Activated T-helper 1 cell treated with anti-CD3 and anti-CD28 coated beads, Interleukin-12 subunit alpha, Interleukin-12 subunit beta, Interleukin-2, Interleukin-4 antibody, amounts not matched to agents 30 ng/mL and 10 ng/mL and 1 ng/mL, durations not matched to agents 14 hours and 24 hours and 36 hours (primary cell): ENCODE data around the gene KRT24. TPM values are rescaled to one million over a fixed set of nuclear protein-coding genes. Genes with fewer than 3 reads are reported as not detected.
"Not testable (repeated sequence)": the region's sequence is repeated elsewhere in the genome, so short reads cannot be mapped to it uniquely, and the experiment has no call there.

Experiments
- DNase-seq: peaks from one replicate; pipeline ENCODE4 v3.0.0; 2021; ENCODE audit warnings: low spot score
- H3K27ac Mint-ChIP-seq: one replicate; pipeline ENCODE4 v1.8.0; 2021; ENCODE audit warnings: mild to moderate bottlenecking, mixed read lengths
- H3K27me3 Mint-ChIP-seq: one replicate; pipeline ENCODE4 v1.8.0; 2022; ENCODE audit warnings: mild to moderate bottlenecking, moderate library complexity, mixed read lengths; ENCODE audit not compliant: insufficient read depth
- H3K36me3 Mint-ChIP-seq: one replicate; pipeline ENCODE4 v1.8.0; 2021; ENCODE audit warnings: low read depth, mixed read lengths
- H3K4me1 Mint-ChIP-seq: one replicate; pipeline ENCODE4 v1.8.0; 2021; ENCODE audit warnings: low read depth, mixed read lengths
- H3K4me3 Mint-ChIP-seq: one replicate; pipeline ENCODE4 v1.8.0; 2021; ENCODE audit warnings: mild to moderate bottlenecking, moderate library complexity, mixed read lengths
- H3K9me3 Mint-ChIP-seq: one replicate; pipeline ENCODE4 v1.8.0; 2021; ENCODE audit warnings: mixed read lengths
- intact Hi-C: fragments of 100-400 bp; cut with micrococcal nuclease; formaldehyde crosslinking; loops from one replicate; pipeline ENCODE4 v1.15.1; 2024
- total RNA-seq: library from RNA; stranded (reverse); gene quantifications from 2 replicates; pipeline ENCODE4 v1.2.3, GENCODE V29; 2022

Gene KRT24
- not detected in 2 replicates for total RNA-seq

GRCh38 chr17:40703652-40704051, at the start of gene KRT24:
Gene KRT24 (minus strand): TSS chr17:40703752. CDS start chr17:40703693, 59 bp downstream.
- no peak for DNase-seq
- H3K36me3 Mint-ChIP-seq = no peaks in the 10 kb centered on the region
- H3K27me3 Mint-ChIP-seq = peaks cover 23% of the 10 kb centered on the region
- no peaks in the 10 kb centered on the region for H3K9me3 Mint-ChIP-seq
- intact Hi-C loops = no loop called here
- H3K4me1 Mint-ChIP-seq = no peaks in the 10 kb centered on the region
- H3K27ac Mint-ChIP-seq = peak within 1 kb of the TSS; percentile 27
- H3K4me3 Mint-ChIP-seq = no peak within 1 kb of the TSS

DNA sequence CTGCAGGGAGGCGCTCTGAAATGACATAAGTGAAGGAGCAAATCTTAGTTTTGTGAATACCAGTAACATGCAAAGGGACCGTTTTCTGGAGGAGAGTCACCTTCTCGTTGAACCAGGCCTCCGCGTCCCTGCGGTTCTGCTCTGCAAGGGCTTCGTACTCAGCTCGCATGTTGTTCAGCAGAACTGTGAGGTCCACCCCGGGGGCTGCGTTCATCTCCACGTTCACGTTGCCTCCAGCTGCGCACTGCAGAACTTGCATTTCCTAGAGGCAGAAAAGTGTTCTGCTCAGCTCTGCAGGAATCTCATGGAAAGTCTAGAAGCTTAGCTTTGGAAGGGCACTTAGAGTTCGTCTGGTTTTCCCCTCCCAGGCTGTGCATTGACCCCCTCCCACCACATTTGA, 47.5 kb upstream of the KRT24 start:
- Mint-ChIP-seq H3K4me1 (no peaks in the 10 kb centered on the region), H3K27ac (no peak overlapping the region), H3K4me3 (no peak overlapping the region), H3K9me3 (peaks cover 4% of the 10 kb centered on the region), H3K36me3 (no peaks in the 10 kb centered on the region), H3K27me3 (peaks cover 26% of the 10 kb centered on the region)
- intact Hi-C loops = no loop called here
- DNase-seq = no peak

- Mint-ChIP-seq H3K9me3 (peaks cover 4% of the 10 kb centered on the region), H3K36me3 (no peaks in the 10 kb centered on the region), H3K4me1 (no peaks in the 10 kb centered on the region), H3K4me3 (no peak overlapping the region), H3K27ac (no peak overlapping the region), H3K27me3 (peaks cover 22% of the 10 kb centered on the region)
- intact Hi-C loops = no loop called here
- DNase-seq = no peak
Measured at GRCh38 chr17:40750391-40750790, 46.8 kb upstream of the KRT24 start.

GRCh38 chr17:40748666-40749065, 45.1 kb upstream of the KRT24 start:
- H3K27ac Mint-ChIP-seq, H3K4me3 Mint-ChIP-seq: not testable (repeated sequence)
- H3K27me3 Mint-ChIP-seq = peaks cover 22% of the 10 kb centered on the region

DNA sequence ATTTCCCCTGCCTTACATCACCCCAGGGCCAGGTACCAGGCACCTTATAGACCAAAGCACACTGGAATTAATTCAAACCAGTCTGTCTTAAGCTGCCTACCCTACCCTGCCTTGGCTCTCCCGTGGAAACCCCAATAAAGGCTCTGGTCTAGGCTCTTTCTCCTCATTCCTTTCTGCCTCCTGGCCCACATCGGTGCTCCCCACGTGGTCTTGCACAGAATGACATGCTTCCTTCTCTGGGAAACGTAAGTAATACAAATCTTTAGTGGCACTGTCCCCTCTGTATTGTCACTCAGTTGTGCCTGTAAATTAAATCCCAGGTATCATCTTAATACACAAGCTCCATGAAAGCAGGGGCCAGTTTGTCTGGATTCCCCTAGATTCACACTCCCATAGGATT, 35.0 kb upstream of the KRT24 start:
- intact Hi-C loops = no loop called here
- peaks cover 4% of the 10 kb centered on the region for H3K9me3 Mint-ChIP-seq
- H3K27me3 Mint-ChIP-seq = peaks cover 27% of the 10 kb centered on the region
- no peak overlapping the region for H3K27ac Mint-ChIP-seq
- no peaks in the 10 kb centered on the region for H3K4me1 Mint-ChIP-seq
- no peak overlapping the region for H3K4me3 Mint-ChIP-seq
- H3K36me3 Mint-ChIP-seq = no peaks in the 10 kb centered on the region
- no peak for DNase-seq

More at GRCh38 chr17:40748666-40749065, 45.1 kb upstream of the KRT24 start:
- intact Hi-C loops, H3K9me3 Mint-ChIP-seq, DNase-seq, H3K4me1 Mint-ChIP-seq, H3K36me3 Mint-ChIP-seq: not testable (repeated sequence)

DNA sequence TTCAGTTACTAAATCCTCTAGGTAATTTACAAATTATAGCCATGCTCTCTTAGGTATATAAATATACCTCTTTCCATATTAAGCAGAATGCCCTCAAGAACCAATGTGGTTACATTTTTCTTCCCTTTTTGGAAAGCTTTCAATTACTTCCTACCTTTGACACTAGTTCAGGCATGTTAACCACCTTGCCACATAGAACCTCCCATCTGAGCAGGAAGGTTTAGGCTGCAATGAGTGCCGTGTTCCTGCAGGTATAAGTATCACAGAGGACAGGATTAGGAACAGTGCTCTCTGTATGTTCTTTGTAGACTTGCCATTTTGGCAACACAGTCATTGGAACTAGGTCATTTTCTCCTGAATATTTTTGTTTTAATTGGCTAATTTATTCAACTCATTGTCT, 31.5 kb upstream of the KRT24 start:
- H3K4me3 Mint-ChIP-seq = no peak overlapping the region
- peaks cover 27% of the 10 kb centered on the region for H3K27me3 Mint-ChIP-seq
- intact Hi-C loops = no loop called here
- no peaks in the 10 kb centered on the region for H3K9me3 Mint-ChIP-seq
- DNase-seq = no peak
- no peak overlapping the region for H3K27ac Mint-ChIP-seq
- no peaks in the 10 kb centered on the region for H3K4me1 Mint-ChIP-seq
- H3K36me3 Mint-ChIP-seq = no peaks in the 10 kb centered on the region

GRCh38 chr17:40734018-40734417, 30.5 kb upstream of the KRT24 start:
- no peak for DNase-seq
- no peak overlapping the region for H3K4me3 Mint-ChIP-seq
- H3K9me3 Mint-ChIP-seq = no peaks in the 10 kb centered on the region
- H3K4me1 Mint-ChIP-seq = no peaks in the 10 kb centered on the region
- no peak overlapping the region for H3K27ac Mint-ChIP-seq
- peaks cover 27% of the 10 kb centered on the region for H3K27me3 Mint-ChIP-seq
- no peaks in the 10 kb centered on the region for H3K36me3 Mint-ChIP-seq
- intact Hi-C loops = no loop called here

DNA sequence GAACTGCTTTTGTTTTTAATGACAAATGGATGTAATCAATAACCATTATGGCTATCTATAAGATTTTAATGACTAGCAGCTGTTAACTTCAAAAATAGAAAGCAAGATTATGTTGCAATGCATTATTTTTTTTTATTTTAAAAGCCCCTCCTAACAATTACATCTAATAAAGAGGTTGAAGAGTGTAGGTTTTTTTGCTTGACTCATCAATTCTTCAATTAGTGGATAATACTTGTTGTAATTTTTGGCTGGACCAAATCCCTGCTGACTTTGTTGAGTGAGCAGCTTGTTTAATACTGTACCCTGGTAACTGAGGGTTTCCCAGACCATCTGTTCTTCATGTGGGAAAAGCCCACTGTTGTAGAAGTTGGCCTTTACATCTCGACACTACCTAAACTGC, 27.4 kb upstream of the KRT24 start:
- DNase-seq = no peak
- intact Hi-C loops = no loop called here
- no peaks in the 10 kb centered on the region for H3K36me3 Mint-ChIP-seq

DNA sequence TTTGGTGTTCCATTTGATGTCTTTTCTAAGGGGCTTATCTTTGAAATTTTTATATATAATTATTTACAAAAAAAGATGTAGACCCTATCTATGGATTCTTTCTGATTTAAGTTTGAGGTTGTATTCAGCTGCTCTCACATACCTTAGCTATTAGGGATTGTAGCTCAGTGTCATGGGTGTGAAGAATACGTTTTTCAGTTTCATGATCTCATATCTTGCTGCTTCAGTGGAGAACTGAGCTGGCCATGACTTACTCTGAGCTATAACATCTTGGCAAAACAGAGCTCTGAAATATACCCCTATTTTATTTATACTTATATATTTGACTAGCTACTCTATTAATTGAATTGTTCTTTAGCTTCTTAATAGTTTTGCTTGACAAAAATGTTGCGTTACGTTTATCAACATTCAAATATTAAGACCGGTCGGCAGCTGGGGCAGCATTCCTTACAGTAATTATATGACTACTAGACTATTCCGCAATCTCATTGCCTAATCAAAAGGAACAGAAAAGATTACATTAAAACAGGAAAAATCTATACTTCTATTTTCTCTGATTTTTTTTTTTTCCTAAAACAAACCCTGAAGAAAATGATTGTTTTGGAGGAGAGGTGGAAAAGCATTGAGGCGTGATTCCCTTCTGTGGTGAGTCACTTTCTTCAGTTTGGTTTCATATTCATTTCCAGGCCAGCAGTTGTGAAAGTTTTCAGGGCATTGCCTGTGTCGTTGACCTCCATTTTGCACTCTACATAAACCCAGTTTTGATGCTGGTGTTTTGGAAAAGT, 24.1 kb upstream of the KRT24 start:
- no peak overlapping the region for H3K27ac Mint-ChIP-seq
- H3K4me1 Mint-ChIP-seq = no peaks in the 10 kb centered on the region
- no peak for DNase-seq
- H3K27me3 Mint-ChIP-seq = peaks cover 24% of the 10 kb centered on the region
- no peaks in the 10 kb centered on the region for H3K9me3 Mint-ChIP-seq
- intact Hi-C loops = loop anchor here (1.0 kb wide), 1 partner anchor 107 kb away; no protein-coding TSS in a partner anchor
- H3K36me3 Mint-ChIP-seq = no peaks in the 10 kb centered on the region
- H3K4me3 Mint-ChIP-seq = no peak overlapping the region

More for the DNA sequence above, 27.4 kb upstream of the KRT24 start:
- Mint-ChIP-seq H3K4me1 (no peaks in the 10 kb centered on the region), H3K27ac (no peak overlapping the region), H3K4me3 (no peak overlapping the region), H3K9me3 (no peaks in the 10 kb centered on the region), H3K27me3 (peaks cover 25% of the 10 kb centered on the region)

- intact Hi-C loops = loop anchor here (1.0 kb wide), 1 partner anchor 107 kb away; no protein-coding TSS in a partner anchor
- DNase-seq = no peak
- Mint-ChIP-seq H3K36me3 (no peaks in the 10 kb centered on the region), H3K27ac (no peak overlapping the region), H3K27me3 (peaks cover 28% of the 10 kb centered on the region), H3K4me3 (no peak overlapping the region), H3K4me1 (no peaks in the 10 kb centered on the region), H3K9me3 (no peaks in the 10 kb centered on the region)
Measured at GRCh38 chr17:40726919-40727318, 23.4 kb upstream of the KRT24 start.

DNA sequence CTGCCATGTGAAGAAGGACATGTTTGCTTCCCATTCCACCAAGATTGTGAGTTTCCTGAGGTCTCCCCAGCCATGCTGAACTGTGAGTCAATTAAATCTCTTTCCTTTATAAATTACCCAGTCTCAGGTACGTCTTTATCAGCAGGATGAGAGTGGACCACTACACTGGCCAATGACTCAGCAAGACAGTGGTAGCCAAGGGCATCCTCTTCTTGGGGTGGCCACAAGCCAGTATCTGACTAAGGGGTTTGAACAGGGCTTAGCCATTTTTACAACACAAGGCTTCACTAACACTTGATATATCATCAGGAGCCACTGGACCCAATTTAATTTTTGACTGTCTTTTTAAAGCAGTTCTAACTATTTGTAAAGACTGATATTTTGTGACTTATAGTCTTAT, 21.1 kb upstream of the KRT24 start:
- intact Hi-C loops = no loop called here
- peaks cover 31% of the 10 kb centered on the region for H3K27me3 Mint-ChIP-seq

GRCh38 chr17:40722241-40722640, 18.7 kb upstream of the KRT24 start:
- DNase-seq = no peak
- Mint-ChIP-seq H3K9me3 (no peaks in the 10 kb centered on the region), H3K27me3 (peaks cover 35% of the 10 kb centered on the region), H3K27ac (no peak overlapping the region), H3K4me3 (no peak overlapping the region), H3K36me3 (no peaks in the 10 kb centered on the region), H3K4me1 (no peaks in the 10 kb centered on the region)
- intact Hi-C loops = no loop called here

More for the DNA sequence above, 21.1 kb upstream of the KRT24 start:
- H3K36me3 Mint-ChIP-seq = no peaks in the 10 kb centered on the region
- no peaks in the 10 kb centered on the region for H3K9me3 Mint-ChIP-seq
- H3K27ac Mint-ChIP-seq = no peak overlapping the region
- H3K4me1 Mint-ChIP-seq = no peaks in the 10 kb centered on the region
- no peak for DNase-seq
- no peak overlapping the region for H3K4me3 Mint-ChIP-seq

DNA sequence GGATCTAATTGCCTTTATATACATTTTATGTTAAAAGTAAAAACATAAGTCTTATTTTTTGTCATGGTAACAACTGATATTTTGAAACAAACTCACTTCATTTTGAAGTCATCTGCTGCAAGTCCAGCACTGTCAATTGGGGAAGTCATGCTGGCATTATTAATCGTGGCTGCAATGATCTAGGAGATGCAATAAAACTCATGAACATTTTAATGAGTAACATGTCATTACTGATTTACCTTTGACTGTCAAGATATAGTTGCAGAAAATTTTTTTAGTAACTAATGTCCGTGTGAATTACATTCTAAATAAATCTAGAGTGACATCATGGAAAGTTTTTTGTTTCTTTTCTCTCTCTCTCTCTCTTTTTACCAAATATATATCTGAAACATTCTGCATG, 17.3 kb upstream of the KRT24 start:
- Mint-ChIP-seq H3K9me3 (no peaks in the 10 kb centered on the region), H3K4me1 (no peaks in the 10 kb centered on the region), H3K36me3 (no peaks in the 10 kb centered on the region), H3K27me3 (peaks cover 30% of the 10 kb centered on the region), H3K27ac (no peak overlapping the region), H3K4me3 (no peak overlapping the region)
- no peak for DNase-seq
- intact Hi-C loops = no loop called here
